ENCODE results near the gene AGFG1. TPM values are rescaled to one million over a fixed set of nuclear protein-coding genes. Genes with fewer than 3 reads are reported as not detected.
"Not testable (repeated sequence)": the region's sequence is repeated elsewhere in the genome, so short reads cannot be mapped to it uniquely, and the experiment has no call there.

The AGFG1 gene
- total RNA-seq, 1 donor from 2014 or later, result 74.5 TPM

- intact Hi-C loops (cut with micrococcal nuclease), result no loop called here
Measured at GRCh38 chr2:227491386-227491785, 19.4 kb downstream of the AGFG1 start.

GRCh38 chr2:227493524-227493923 lies 21.6 kb downstream of the AGFG1 start:
- intact Hi-C loops (cut with micrococcal nuclease), result no loop called here

GRCh38 chr2:227497158-227497557 lies 25.2 kb downstream of the AGFG1 start:
- intact Hi-C loops (cut with micrococcal nuclease), result no loop called here

- intact Hi-C loops (cut with micrococcal nuclease), result no loop called here
Measured at GRCh38 chr2:227499627-227500300, 27.8 kb downstream of the AGFG1 start.

GRCh38 chr2:227500301-227500630 lies 28.3 kb downstream of the AGFG1 start:
- intact Hi-C loops (cut with micrococcal nuclease), result no loop called here

- intact Hi-C loops (cut with micrococcal nuclease), result no loop called here
Measured at GRCh38 chr2:227503433-227504406, 31.8 kb downstream of the AGFG1 start.

- intact Hi-C loops (cut with micrococcal nuclease), result no loop called here
Measured at GRCh38 chr2:227504700-227505099, 32.7 kb downstream of the AGFG1 start.

GRCh38 chr2:227506456-227506855 lies 34.5 kb downstream of the AGFG1 start:
- intact Hi-C loops (cut with micrococcal nuclease), result no loop called here

GRCh38 chr2:227507963-227508362 lies 36.0 kb downstream of the AGFG1 start:
- intact Hi-C loops (cut with micrococcal nuclease), result no loop called here

- intact Hi-C loops (cut with micrococcal nuclease), result no loop called here
Measured at GRCh38 chr2:227509076-227509475, 37.1 kb downstream of the AGFG1 start.

GRCh38 chr2:227509824-227510619 lies 38.1 kb downstream of the AGFG1 start:
- intact Hi-C loops (cut with micrococcal nuclease), result no loop called here

- intact Hi-C loops (cut with micrococcal nuclease), result no loop called here
Measured at GRCh38 chr2:227510620-227510958, 38.6 kb downstream of the AGFG1 start.

GRCh38 chr2:227511239-227511930 lies 39.4 kb downstream of the AGFG1 start:
- intact Hi-C loops (cut with micrococcal nuclease), result no loop called here

- intact Hi-C loops (cut with micrococcal nuclease), result no loop called here
Measured at GRCh38 chr2:227511955-227512354, 40.0 kb downstream of the AGFG1 start.

- intact Hi-C loops (cut with micrococcal nuclease), result no loop called here
Measured at GRCh38 chr2:227513113-227513512, 41.2 kb downstream of the AGFG1 start.

GRCh38 chr2:227515742-227516141 lies 43.8 kb downstream of the AGFG1 start:
- intact Hi-C loops (cut with micrococcal nuclease), result no loop called here

- intact Hi-C loops (cut with micrococcal nuclease), result no loop called here
Measured at GRCh38 chr2:227517724-227518123, 45.8 kb downstream of the AGFG1 start.

GRCh38 chr2:227518278-227518865 lies 46.4 kb downstream of the AGFG1 start:
- intact Hi-C loops (cut with micrococcal nuclease), result not testable (repeated sequence)

GRCh38 chr2:227521178-227521577 lies 49.2 kb downstream of the AGFG1 start:
- intact Hi-C loops (cut with micrococcal nuclease), result not testable (repeated sequence)

- intact Hi-C loops (cut with micrococcal nuclease), result no loop called here
Measured at GRCh38 chr2:227524665-227525064, 52.7 kb downstream of the AGFG1 start.

GRCh38 chr2:227527351-227527750 lies 55.4 kb downstream of the AGFG1 start:
- intact Hi-C loops (cut with micrococcal nuclease), result no loop called here

All from T-helper 2 cell treated with Interferon-gamma antibody and Interleukin-4, amounts not matched to agents 100 ng/mL and 5 ng/mL, for 36 hours (primary cell).